Measurements from ENCODE around the gene SOWAHC. TPM values are rescaled to one million over a fixed set of nuclear protein-coding genes. Genes with fewer than 3 reads are reported as not detected.

Gene SOWAHC
- total and polyA plus RNA-seq, 2 of the 13 experiments (the other 11 are each of a cell fraction or from before 2014, with no cell fraction given): 21.2 to 22.5 TPM

DNA sequence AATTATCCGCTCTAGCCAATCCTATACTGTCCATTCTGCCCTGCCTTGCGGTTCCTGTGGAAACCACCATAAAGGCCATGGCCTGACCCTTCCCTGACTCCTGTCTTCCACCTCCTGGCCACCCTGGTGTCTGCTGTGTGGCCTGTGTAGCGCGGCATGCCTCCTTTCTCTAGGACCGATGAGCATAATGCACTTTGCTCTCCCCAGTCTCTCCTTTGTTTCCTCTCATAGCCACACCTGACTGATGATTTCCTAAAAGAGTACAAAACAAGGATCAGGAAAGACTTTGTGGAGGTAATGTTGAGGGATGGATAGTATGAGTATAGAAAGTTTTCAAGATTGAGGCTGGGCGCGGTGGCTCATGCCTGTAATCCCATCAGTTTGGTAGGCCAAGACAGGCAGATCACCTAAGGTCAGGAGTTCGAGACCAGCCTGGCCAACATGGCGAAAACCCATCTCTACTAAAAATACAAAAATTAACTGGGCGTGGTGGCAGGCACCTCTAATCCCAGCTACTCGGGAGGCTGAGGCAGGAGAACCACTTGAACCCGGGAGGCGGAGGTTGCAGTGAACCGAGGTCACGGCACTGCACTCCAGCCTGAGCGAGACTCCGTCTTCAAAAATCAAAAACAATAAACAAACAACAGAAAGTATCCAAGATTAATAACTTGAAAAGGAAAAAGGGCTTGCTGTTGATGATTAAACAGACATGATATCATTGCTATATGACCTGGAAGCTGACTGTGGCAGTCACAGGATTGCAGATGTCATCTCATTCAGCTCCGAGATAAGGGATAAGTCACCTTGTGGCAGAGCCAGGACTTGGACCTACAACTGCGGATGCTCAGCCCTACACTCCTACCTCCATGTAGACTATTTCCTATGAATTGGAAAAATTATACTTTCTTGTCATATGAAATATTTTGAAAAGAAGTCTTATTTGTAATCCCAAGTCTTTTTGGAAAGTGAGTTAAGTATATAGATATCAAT is 16.6 kb downstream of the SOWAHC start (continued):
- TF ChIP-seq EEA1 (CRISPR knock-in tag; IDR thresholded peaks at IDR 0.05; ENCODE audit: borderline replicate concordance) (no peak), GATA4 (IDR thresholded peaks at IDR 0.05; ENCODE audit: borderline replicate concordance, low read depth) (no peak), MBNL3 (CRISPR knock-in tag; conservative IDR thresholded peaks at IDR 0.05) (no peak), NONO (IDR thresholded peaks at IDR 0.05) (no peak), NONO (CRISPR knock-in tag; conservative IDR thresholded peaks at IDR 0.05) (no peak), SIX1 (CRISPR knock-in tag; IDR thresholded peaks at IDR 0.05; ENCODE audit: borderline replicate concordance) (peak; percentile 30; the same call in 1 of the 2 replicates), ZKSCAN5 (CRISPR knock-in tag; IDR thresholded peaks at IDR 0.05) (peak; percentile 71; the same call in 1 of the 2 replicates), ZBTB43 (CRISPR knock-in tag; conservative IDR thresholded peaks at IDR 0.05) (no peak), ZSCAN21 (CRISPR knock-in tag; IDR thresholded peaks at IDR 0.05; ENCODE audit: borderline replicate concordance) (peak; percentile 52; the same call in 1 of the 2 replicates), ZNF136 (CRISPR knock-in tag; IDR thresholded peaks at IDR 0.05; ENCODE audit: low read depth) (no peak), HDAC2 (CRISPR knock-in tag; IDR thresholded peaks at IDR 0.05) (peak; percentile 65; the same call in 1 of the 2 replicates), ZSCAN30 (CRISPR knock-in tag; IDR thresholded peaks at IDR 0.05) (no peak), ZNF615 (CRISPR knock-in tag; IDR thresholded peaks at IDR 0.05; ENCODE audit: borderline replicate concordance) (no peak), ZNF740 (CRISPR knock-in tag; IDR thresholded peaks at IDR 0.05) (no peak), ZHX1 (CRISPR knock-in tag; IDR thresholded peaks at IDR 0.05; ENCODE audit: low read depth) (no peak; the same call in 1 of the 2 replicates), ZNF776 (CRISPR knock-in tag; IDR thresholded peaks at IDR 0.05) (no peak), FIP1L1 (IDR thresholded peaks at IDR 0.05; ENCODE audit: borderline replicate concordance, insufficient read depth, low read depth, low read length) (no peak), ZNF414 (CRISPR knock-in tag; IDR thresholded peaks at IDR 0.05) (0 out of 2 replicates have a peak, but pooled peaks have one; percentile 41), ZNF558 (CRISPR knock-in tag; IDR thresholded peaks at IDR 0.05; ENCODE audit: borderline replicate concordance) (no peak), ZNF232 (CRISPR knock-in tag; IDR thresholded peaks at IDR 0.05; ENCODE audit: borderline replicate concordance) (no peak), HNRNPH1 (optimal IDR thresholded peaks at IDR 0.05; ENCODE audit: low read depth, low read length) (no peak), ZNF101 (CRISPR knock-in tag; IDR thresholded peaks at IDR 0.05; ENCODE audit: borderline replicate concordance, low read depth) (no peak)
- TF ChIP-seq, protein P1, sequence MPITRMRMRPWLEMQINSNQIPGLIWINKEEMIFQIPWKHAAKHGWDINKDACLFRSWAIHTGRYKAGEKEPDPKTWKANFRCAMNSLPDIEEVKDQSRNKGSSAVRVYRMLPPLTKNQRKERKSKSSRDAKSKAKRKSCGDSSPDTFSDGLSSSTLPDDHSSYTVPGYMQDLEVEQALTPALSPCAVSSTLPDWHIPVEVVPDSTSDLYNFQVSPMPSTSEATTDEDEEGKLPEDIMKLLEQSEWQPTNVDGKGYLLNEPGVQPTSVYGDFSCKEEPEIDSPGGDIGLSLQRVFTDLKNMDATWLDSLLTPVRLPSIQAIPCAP (CRISPR knock-in tag; IDR thresholded peaks at IDR 0.05; ENCODE audit: low read depth): no peak
